HepG2 (cell line): Measurements from ENCODE around the gene VPS4A. TPM values are rescaled to one million over a fixed set of nuclear protein-coding genes. Genes with fewer than 3 reads are reported as not detected.

Experiments used
- ARHGAP35 ChIP-seq: sonication (generic); formaldehyde crosslinking; IDR thresholded peaks from 2 replicates; pipeline ENCODE4 v1.9.0; 2022; ENCODE audit warnings: mild to moderate bottlenecking, inconsistent platforms, moderate library complexity, missing genetic modification reagents, borderline replicate concordance
- ARNT ChIP-seq: fragments of 450-650 bp; IDR thresholded peaks from 2 replicates; pipeline ENCODE4 v1.6.1; 2017
- ATF7 ChIP-seq, 2 experiments: fragments of 450-650 bp in 1 of 2; sonication (generic) in 1 of 2; formaldehyde crosslinking in 1 of 2; IDR thresholded peaks; 2 replicates each; pipeline versions ENCODE4 v1.4.0 to v1.6.1; 2016 to 2020; ENCODE audit warnings: antibody characterized with exemption in 1 of 2, mild to moderate bottlenecking in 1 of 2, missing genetic modification reagents in 1 of 2
- EZH2 ChIP-seq: conservative IDR thresholded peaks from 2 replicates; pipeline ENCODE4 v1.6.1; 2012; ENCODE audit warnings: mild to moderate bottlenecking, low read depth, low read length, moderate library complexity
- GLI4 ChIP-seq: sonication (generic); formaldehyde crosslinking; IDR thresholded peaks from 2 replicates; pipeline ENCODE4 v1.5.1; 2020; ENCODE audit warnings: missing genetic modification reagents, mild to moderate bottlenecking, moderate library complexity, borderline replicate concordance
- HHEX ChIP-seq: IDR thresholded peaks from 2 replicates; pipeline ENCODE4 v1.6.1; 2016; ENCODE audit warnings: control low read depth
- JUND ChIP-seq: sonication (generic); formaldehyde crosslinking; IDR thresholded peaks from 2 replicates; pipeline ENCODE4 v1.8.0; 2022; ENCODE audit warnings: mild to moderate bottlenecking, missing genetic modification reagents
- NR2F2 ChIP-seq: IDR thresholded peaks from 2 replicates; pipeline ENCODE4 v1.6.1; 2012; ENCODE audit warnings: low read depth, inconsistent platforms, borderline replicate concordance
- NR3C1 ChIP-seq: sonication (generic); formaldehyde crosslinking; IDR thresholded peaks from 2 replicates; pipeline ENCODE4 v1.4.0; 2020; ENCODE audit warnings: missing genetic modification reagents
- PAX8 ChIP-seq: sonication (generic); formaldehyde crosslinking; IDR thresholded peaks from 2 replicates; pipeline ENCODE4 v1.8.0; 2022; ENCODE audit warnings: mild to moderate bottlenecking, missing genetic modification reagents, borderline replicate concordance
- PITX1 ChIP-seq: sonication (generic); formaldehyde crosslinking; IDR thresholded peaks from 2 replicates; pipeline ENCODE4 v1.5.1; 2020; ENCODE audit warnings: mild to moderate bottlenecking, missing genetic modification reagents
- RNF2 ChIP-seq: fragments of 450-650 bp; conservative IDR thresholded peaks from 2 replicates; pipeline ENCODE4 v1.6.1; 2016; ENCODE audit warnings: low read depth
- SYNCRIP ChIP-seq: fragments of 200-400 bp; formaldehyde crosslinking; IDR thresholded peaks from 2 replicates; pipeline ENCODE4 v1.6.1; 2018; ENCODE audit warnings: mild to moderate bottlenecking, low read depth, low read length; ENCODE audit not compliant: insufficient read depth
- TRIM24 ChIP-seq: sonication (generic); formaldehyde crosslinking; IDR thresholded peaks from 2 replicates; pipeline ENCODE4 v1.8.0; 2022; ENCODE audit warnings: mild to moderate bottlenecking, missing genetic modification reagents
- ZBTB38 ChIP-seq: sonication (generic); formaldehyde crosslinking; IDR thresholded peaks from 2 replicates; pipeline ENCODE4 v1.5.1; 2020; ENCODE audit warnings: mild to moderate bottlenecking, missing genetic modification reagents
- ZC3H13 ChIP-seq: sonication (generic); formaldehyde crosslinking; IDR thresholded peaks from 2 replicates; pipeline ENCODE4 v1.8.1; 2023; ENCODE audit warnings: mild to moderate bottlenecking, missing genetic modification reagents, moderate library complexity
- ZFP82 ChIP-seq: sonication (generic); formaldehyde crosslinking; IDR thresholded peaks from 2 replicates; pipeline ENCODE4 v1.5.1; 2020; ENCODE audit warnings: mild to moderate bottlenecking, missing genetic modification reagents, borderline replicate concordance
- ZNF292 ChIP-seq: sonication (generic); formaldehyde crosslinking; IDR thresholded peaks from 2 replicates; pipeline ENCODE4 v1.8.1; 2022; ENCODE audit warnings: mild to moderate bottlenecking, low read depth, missing genetic modification reagents, borderline replicate concordance
- ZNF660 ChIP-seq: sonication (generic); formaldehyde crosslinking; IDR thresholded peaks from 2 replicates; pipeline ENCODE4 v1.5.1; 2020; ENCODE audit warnings: mild to moderate bottlenecking, low read depth, missing genetic modification reagents, borderline replicate concordance
- ZNF7 ChIP-seq: IDR thresholded peaks from 2 replicates; pipeline ENCODE4 v1.6.1; 2016; ENCODE audit warnings: missing biosample characterization, missing genetic modification reagents
- ZNF781 ChIP-seq: sonication (generic); formaldehyde crosslinking; IDR thresholded peaks from 2 replicates; pipeline ENCODE4 v1.5.1; 2020; ENCODE audit warnings: borderline replicate concordance, mild to moderate bottlenecking, missing genetic modification reagents; ENCODE audit errors: not compliant biosample characterization
- ZSCAN12 ChIP-seq: sonication (generic); formaldehyde crosslinking; IDR thresholded peaks from 2 replicates; pipeline ENCODE4 v1.9.0; 2021; ENCODE audit warnings: mild to moderate bottlenecking, missing genetic modification reagents
- polyA plus RNA-seq, 8 experiments: library from polyadenylated mRNA; depleted of rRNA in 3 of 8; stranded (reverse) in 7 of 8; unstranded in 1 of 8; fragments of >200 nt; fragmentation: Illumina TruSeq in 4 of 8; extraction: Trizol in 4 of 8; gene quantifications; 2 replicates each; pipeline versions ENCODE4 v1.2.1 to v1.2.3, GENCODE V29; 2011 to 2016; ENCODE audit warnings: low read depth in 4 of 8, missing spikeins in 1 of 8, mixed read lengths in 1 of 8; ENCODE audit not compliant: insufficient read depth in 1 of 8
- total RNA-seq, 5 experiments: library from RNA; depleted of rRNA; stranded (reverse); fragments of >200 nt; fragmentation: Illumina TruSeq; extraction: Trizol; gene quantifications; 2 replicates each; pipeline ENCODE4 v1.2.3, GENCODE V29; 2016; ENCODE audit warnings: low read depth in 1 of 5
- TF ChIP-seq, protein P1 (sequence below): sonication (generic); formaldehyde crosslinking; IDR thresholded peaks from 2 replicates; pipeline ENCODE4 v1.4.0; 2020; ENCODE audit warnings: missing genetic modification reagents, borderline replicate concordance
- TF ChIP-seq, protein P2 (sequence below): sonication (generic); formaldehyde crosslinking; IDR thresholded peaks from 2 replicates; pipeline ENCODE4 v1.4.0; 2020; ENCODE audit warnings: mild to moderate bottlenecking, low read depth, missing genetic modification reagents
- TF ChIP-seq, protein P3 (sequence below): sonication (generic); formaldehyde crosslinking; IDR thresholded peaks from 2 replicates; pipeline ENCODE4 v1.8.1; 2022; ENCODE audit warnings: mild to moderate bottlenecking, missing genetic modification reagents
- TF ChIP-seq, protein P4 (sequence below): sonication (generic); formaldehyde crosslinking; IDR thresholded peaks from 2 replicates; pipeline ENCODE4 v1.8.0; 2022; ENCODE audit warnings: missing genetic modification reagents, mild to moderate bottlenecking, borderline replicate concordance

VPS4A gene
- total and polyA plus RNA-seq, 2 of the 13 experiments (the other 11 are each of a cell fraction or from before 2014, with no cell fraction given) = 13.2 to 27.9 TPM

DNA sequence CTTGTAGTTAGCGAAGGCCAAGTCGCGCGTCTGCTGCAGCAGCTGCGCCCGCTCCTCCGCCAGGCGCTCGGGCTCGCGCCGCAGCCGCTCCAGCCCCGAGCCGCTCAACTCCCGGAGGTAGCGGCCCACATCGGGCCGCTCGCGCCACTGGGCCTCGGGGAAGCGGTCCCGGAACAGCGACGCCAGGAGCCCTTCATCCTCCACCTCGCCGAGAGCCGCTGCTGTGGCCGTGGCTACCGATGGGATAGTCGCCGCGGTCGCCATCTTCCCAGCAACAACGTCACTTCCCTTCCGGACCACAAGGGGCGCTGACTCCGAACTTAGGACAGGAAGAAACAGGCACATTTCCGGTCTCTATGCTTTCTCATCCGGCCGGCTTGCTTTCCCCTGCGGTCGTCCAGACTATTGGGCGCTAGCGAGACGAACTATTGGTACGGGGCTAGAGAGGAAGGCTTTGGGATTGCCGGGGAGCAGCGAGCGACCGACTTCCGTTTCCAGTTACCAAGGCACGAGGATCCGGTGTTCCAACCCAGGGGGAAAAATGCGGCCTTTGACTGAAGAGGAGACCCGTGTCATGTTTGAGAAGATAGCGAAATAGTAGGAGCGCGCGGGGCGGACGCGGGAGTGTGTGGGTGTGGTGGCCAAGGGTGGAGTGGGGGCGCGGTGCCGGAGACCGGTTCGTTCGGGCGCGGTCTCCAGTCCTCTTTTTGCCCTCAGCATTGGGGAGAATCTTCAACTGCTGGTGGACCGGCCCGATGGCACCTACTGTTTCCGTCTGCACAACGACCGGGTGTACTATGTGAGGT is 28.3 kb downstream of the VPS4A start, which contains the start of the genes COG8 and NIP7 (continued):
- no peak for TF ChIP-seq SYNCRIP
- TF ChIP-seq, protein P1, sequence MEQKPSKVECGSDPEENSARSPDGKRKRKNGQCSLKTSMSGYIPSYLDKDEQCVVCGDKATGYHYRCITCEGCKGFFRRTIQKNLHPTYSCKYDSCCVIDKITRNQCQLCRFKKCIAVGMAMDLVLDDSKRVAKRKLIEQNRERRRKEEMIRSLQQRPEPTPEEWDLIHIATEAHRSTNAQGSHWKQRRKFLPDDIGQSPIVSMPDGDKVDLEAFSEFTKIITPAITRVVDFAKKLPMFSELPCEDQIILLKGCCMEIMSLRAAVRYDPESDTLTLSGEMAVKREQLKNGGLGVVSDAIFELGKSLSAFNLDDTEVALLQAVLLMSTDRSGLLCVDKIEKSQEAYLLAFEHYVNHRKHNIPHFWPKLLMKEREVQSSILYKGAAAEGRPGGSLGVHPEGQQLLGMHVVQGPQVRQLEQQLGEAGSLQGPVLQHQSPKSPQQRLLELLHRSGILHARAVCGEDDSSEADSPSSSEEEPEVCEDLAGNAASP (CRISPR knock-in tag) = peak; percentile 48
- TF ChIP-seq JUND (CRISPR knock-in tag) = no peak
- 0 out of 2 replicates have a peak, but pooled peaks have one; percentile 36 for TF ChIP-seq HHEX (CRISPR knock-in tag)
- peak; percentile 92 for TF ChIP-seq RNF2
- TF ChIP-seq ZBTB38 (CRISPR knock-in tag) = peak; percentile 94
- no peak for TF ChIP-seq ZNF660 (CRISPR knock-in tag)
- no peak for TF ChIP-seq ZNF781 (CRISPR knock-in tag)
- TF ChIP-seq PITX1 (CRISPR knock-in tag) = peak; percentile 30; the same call in 1 of the 2 replicates
- TF ChIP-seq ZNF292 (CRISPR knock-in tag) = no peak
- no peak for TF ChIP-seq EZH2
- TF ChIP-seq, protein P2, sequence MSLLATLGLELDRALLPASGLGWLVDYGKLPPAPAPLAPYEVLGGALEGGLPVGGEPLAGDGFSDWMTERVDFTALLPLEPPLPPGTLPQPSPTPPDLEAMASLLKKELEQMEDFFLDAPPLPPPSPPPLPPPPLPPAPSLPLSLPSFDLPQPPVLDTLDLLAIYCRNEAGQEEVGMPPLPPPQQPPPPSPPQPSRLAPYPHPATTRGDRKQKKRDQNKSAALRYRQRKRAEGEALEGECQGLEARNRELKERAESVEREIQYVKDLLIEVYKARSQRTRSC = no peak; the same call in 1 of the 2 replicates
- TF ChIP-seq ARHGAP35 = peak; percentile 37
- TF ChIP-seq NR2F2 = no peak
- no peak for TF ChIP-seq ARNT
- 0 out of 2 replicates have a peak, but pooled peaks have one; percentile 70 for TF ChIP-seq ZSCAN12 (CRISPR knock-in tag)
- TF ChIP-seq, protein P3, sequence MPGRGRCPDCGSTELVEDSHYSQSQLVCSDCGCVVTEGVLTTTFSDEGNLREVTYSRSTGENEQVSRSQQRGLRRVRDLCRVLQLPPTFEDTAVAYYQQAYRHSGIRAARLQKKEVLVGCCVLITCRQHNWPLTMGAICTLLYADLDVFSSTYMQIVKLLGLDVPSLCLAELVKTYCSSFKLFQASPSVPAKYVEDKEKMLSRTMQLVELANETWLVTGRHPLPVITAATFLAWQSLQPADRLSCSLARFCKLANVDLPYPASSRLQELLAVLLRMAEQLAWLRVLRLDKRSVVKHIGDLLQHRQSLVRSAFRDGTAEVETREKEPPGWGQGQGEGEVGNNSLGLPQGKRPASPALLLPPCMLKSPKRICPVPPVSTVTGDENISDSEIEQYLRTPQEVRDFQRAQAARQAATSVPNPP (CRISPR knock-in tag) = no peak
- no peak for TF ChIP-seq ATF7 (IDR thresholded peaks at IDR 0.05)
- TF ChIP-seq ATF7 (CRISPR knock-in tag; IDR thresholded peaks at IDR 0.05) = peak; percentile 66
- TF ChIP-seq, protein P4, sequence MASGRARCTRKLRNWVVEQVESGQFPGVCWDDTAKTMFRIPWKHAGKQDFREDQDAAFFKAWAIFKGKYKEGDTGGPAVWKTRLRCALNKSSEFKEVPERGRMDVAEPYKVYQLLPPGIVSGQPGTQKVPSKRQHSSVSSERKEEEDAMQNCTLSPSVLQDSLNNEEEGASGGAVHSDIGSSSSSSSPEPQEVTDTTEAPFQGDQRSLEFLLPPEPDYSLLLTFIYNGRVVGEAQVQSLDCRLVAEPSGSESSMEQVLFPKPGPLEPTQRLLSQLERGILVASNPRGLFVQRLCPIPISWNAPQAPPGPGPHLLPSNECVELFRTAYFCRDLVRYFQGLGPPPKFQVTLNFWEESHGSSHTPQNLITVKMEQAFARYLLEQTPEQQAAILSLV (CRISPR knock-in tag) = peak; percentile 51; the same call in 1 of the 2 replicates
- no peak for TF ChIP-seq ZNF7
- peak; percentile 34; the same call in 1 of the 2 replicates for TF ChIP-seq NR3C1 (CRISPR knock-in tag)
- TF ChIP-seq PAX8 = 0 out of 2 replicates have a peak, but pooled peaks have one; percentile 75
- peak; percentile 92 for TF ChIP-seq GLI4 (CRISPR knock-in tag)
- no peak for TF ChIP-seq TRIM24 (CRISPR knock-in tag)
- no peak for TF ChIP-seq ZC3H13 (CRISPR knock-in tag)
- TF ChIP-seq ZFP82 (CRISPR knock-in tag) = peak; percentile 94; the same call in 1 of the 2 replicates
